Smooth muscle cell (in vitro differentiated cells): ENCODE measurements around the gene CDK6. TPM values are rescaled to one million over a fixed set of nuclear protein-coding genes. Genes with fewer than 3 reads are reported as not detected.

Experiments
- polyA plus RNA-seq: library from polyadenylated mRNA; unstranded; fragments of >200 nt; fragmentation: Nextera tagmentation; extraction: Ambion mirVana; gene quantifications from 2 replicates; pipeline ENCODE4 v1.2.1, GENCODE V29; 2016
- small RNA-seq: library from RNA; depleted of rRNA; stranded (forward); fragments of <200 nt; gene quantifications from one replicate; pipeline ENCODE3, GENCODE V24; 2014
- total RNA-seq: library from RNA; depleted of rRNA; stranded (reverse); fragments of >200 nt; gene quantifications from 2 replicates; pipeline ENCODE4 v1.2.3, GENCODE V29; 2014

Gene CDK6
- total and polyA plus RNA-seq, 2 experiments from 2014 or later, result 34.2 to 99.2 TPM

Small RNA genes within 50 kb of the gene (small RNA-seq; reads per million reads assigned to genes)
- not detected for gene RNU6-10P

Other genes starting within 250 kb of the CDK6 start
- gene FAM133B, start 246.2 kb downstream of the CDK6 start, total RNA-seq, result 24.2 and 36.0 TPM in 2 replicates
- gene FAM133B, start 246.2 kb downstream of the CDK6 start, polyA plus RNA-seq, result 17.2 and 25.1 TPM in 2 replicates